Mucosa of descending colon (tissue), 3 donors: ENCODE measurements around the gene FAF1. TPM values are rescaled to one million over a fixed set of nuclear protein-coding genes. Genes with fewer than 3 reads are reported as not detected.
"Not testable (repeated sequence)": the region's sequence is repeated elsewhere in the genome, so short reads cannot be mapped to it uniquely, and the experiment has no call there.

Experiments used
- ATAC-seq: fragments of 200-7000 bp; cut with Tn5 transposase; one replicate; pipeline ENCODE4 v1.9.1; 2020; ENCODE audit warnings: mild to moderate bottlenecking, moderate library complexity
- DNase-seq, 3 donors: peaks; one replicate each; pipeline ENCODE4 v3.0.0-alpha.2; 2020
- H3K36me3 ChIP-seq: fragments of 200-600 bp; one replicate; pipeline ENCODE4 v1.8.0; 2021; ENCODE audit warnings: low read depth, mild to moderate bottlenecking
- H3K4me1 ChIP-seq: fragments of 200-600 bp; one replicate; pipeline ENCODE4 v1.8.0; 2021; ENCODE audit warnings: low read depth, mild to moderate bottlenecking
- H3K4me3 ChIP-seq: fragments of 200-600 bp; one replicate; pipeline ENCODE4 v1.8.0; 2021; ENCODE audit warnings: mild to moderate bottlenecking
- H3K9me3 ChIP-seq: fragments of 200-600 bp; one replicate; pipeline ENCODE4 v1.8.0; 2021; ENCODE audit warnings: mild to moderate bottlenecking
- CTCF ChIP-seq: fragments of 200-600 bp; IDR thresholded peaks from one replicate; pipeline ENCODE4 v1.8.0; 2022; ENCODE audit warnings: antibody characterized with exemption, mild to moderate bottlenecking
- intact Hi-C, 2 donors: fragments of 100-400 bp; cut with DNase I in 1 of 2; cut with micrococcal nuclease in 1 of 2; formaldehyde crosslinking; loops; one replicate each; pipeline versions ENCODE4 v1.11.0 to v1.11.1; 2022; cut with DNase I, micrococcal nuclease
- total RNA-seq, 3 donors: library from RNA; stranded (reverse); fragmentation: NEBNext Ultra II Directional in 2 of 3; extraction: Animal tissue kit (Norgen Biotek cat#: 25700) in 2 of 3; gene quantifications; one replicate each; pipeline versions ENCODE4 v1.2.1 to v1.2.4, GENCODE V29; 2021 to 2023
- donor health status: DM: no; HTN: no; CAD: no; lungs with moderate emphysema.
- donor health status: DM: no; HTN: no; CAD: no.
- donor health status: DM: no; HTN: yes; CAD: no.

FAF1 gene
- total RNA-seq, 3 donors from 2014 or later = 48.6 to 70.9 (median 57.7) TPM

- DNase-seq (no peak), ATAC-seq (no peak)
- intact Hi-C loops = no loop called here
- H3K36me3 ChIP-seq = no peaks in the 10 kb centered on the region
- no peak overlapping the region for H3K4me3 ChIP-seq
- TF ChIP-seq CTCF = no peak
- H3K9me3 ChIP-seq = no peaks in the 10 kb centered on the region
- H3K4me1 ChIP-seq = no peaks in the 10 kb centered on the region
Observed at GRCh38 chr1:50830621-50831020, 129.4 kb downstream of the FAF1 start.

- TF ChIP-seq CTCF = no peak
- Histone ChIP-seq H3K4me1 (no peaks in the 10 kb centered on the region), H3K9me3 (no peaks in the 10 kb centered on the region), H3K4me3 (no peak overlapping the region), H3K36me3 (no peaks in the 10 kb centered on the region)
- ATAC-seq = no peak
- DNase-seq = no peak
- intact Hi-C loops = no loop called here
Observed at GRCh38 chr1:50829014-50829958, 130.8 kb downstream of the FAF1 start.

- no peak for ATAC-seq
- intact Hi-C loops = no loop called here
Observed at GRCh38 chr1:50827546-50827945, 132.5 kb downstream of the FAF1 start.

GRCh38 chr1:50826792-50827191 is 133.3 kb downstream of the FAF1 start:
- intact Hi-C loops, H3K4me1 ChIP-seq, H3K36me3 ChIP-seq, ATAC-seq, DNase-seq, H3K9me3 ChIP-seq, H3K4me3 ChIP-seq: not testable (repeated sequence)

More at GRCh38 chr1:50827546-50827945, 132.5 kb downstream of the FAF1 start:
- H3K4me1 ChIP-seq = no peaks in the 10 kb centered on the region
- DNase-seq = no peak
- H3K9me3 ChIP-seq = no peaks in the 10 kb centered on the region
- no peaks in the 10 kb centered on the region for H3K36me3 ChIP-seq
- TF ChIP-seq CTCF = no peak
- no peak overlapping the region for H3K4me3 ChIP-seq

- no peaks in the 10 kb centered on the region for H3K4me1 ChIP-seq
- no peak overlapping the region for H3K4me3 ChIP-seq
- ATAC-seq (no peak), DNase-seq (no peak)
- no peaks in the 10 kb centered on the region for H3K9me3 ChIP-seq
- intact Hi-C loops = no loop called here
- no peaks in the 10 kb centered on the region for H3K36me3 ChIP-seq
- TF ChIP-seq CTCF = no peak
Observed at GRCh38 chr1:50822035-50822776, 137.9 kb downstream of the FAF1 start.

- ATAC-seq = no peak
- Histone ChIP-seq H3K4me3 (no peak overlapping the region), H3K36me3 (no peaks in the 10 kb centered on the region), H3K4me1 (no peaks in the 10 kb centered on the region), H3K9me3 (no peaks in the 10 kb centered on the region)
- intact Hi-C loops = no loop called here
- DNase-seq = no peak
- no peak for TF ChIP-seq CTCF
Observed at GRCh38 chr1:50820545-50820944, 139.5 kb downstream of the FAF1 start.
